SK-N-SH (cell line): ENCODE data around the gene SLC2A10. TPM values are rescaled to one million over a fixed set of nuclear protein-coding genes. Genes with fewer than 3 reads are reported as not detected.

Source experiments
- CTCF ChIA-PET: fragments of 300-600, 350-600 bp; formaldehyde crosslinking; extraction: SDS; loops from one replicate; lab custom pipeline; 2021; lab: Yijun Ruan, JAX
- POLR2A ChIA-PET: fragments of 350-600 bp; sonication (Branson Sonifier 250); formaldehyde crosslinking; extraction: SDS; loops from one replicate; lab custom pipeline; 2020; ENCODE audit warnings: antibody characterized with exemption, inconsistent platforms; lab: Yijun Ruan, JAX
- DNase-seq: peaks from one replicate; pipeline ENCODE4 v3.0.0; 2012
- H2AFZ ChIP-seq: fragments of 200-600 bp; sonication (generic); 2 replicates; pipeline ENCODE4 v1.8.1; 2016; ENCODE audit warnings: antibody characterized with exemption, mild to moderate bottlenecking, low read depth
- H3F3A ChIP-seq: fragments of 200-600 bp; sonication (generic); replicated peaks from 2 replicates; pipeline ENCODE3; 2016; ENCODE audit warnings: antibody characterized with exemption, mild to moderate bottlenecking; ENCODE audit not compliant: insufficient read depth
- H3K27ac ChIP-seq, 2 experiments: fragments of 200-500 bp in 1 of 2; fragments of 200-600 bp in 1 of 2; sonication (Bioruptor generic) in 1 of 2; sonication (generic), shearing (Covaris generic) in 1 of 2; 2 replicates each; pipeline versions ENCODE4 v1.5.1 to v1.6.1; 2014 to 2016; ENCODE audit warnings: low read depth in 2 of 2, inconsistent platforms in 1 of 2, low read length in 1 of 2, mild to moderate bottlenecking in 1 of 2, mixed read lengths in 1 of 2
- H3K27me3 ChIP-seq: fragments of 200-600 bp; sonication (generic), shearing (Covaris generic); 2 replicates; pipeline ENCODE4 v1.6.1; 2016; ENCODE audit warnings: mixed run types; ENCODE audit not compliant: insufficient read depth
- H3K36me3 ChIP-seq, 2 experiments: fragments of 200-500 bp in 1 of 2; fragments of 200-600 bp in 1 of 2; sonication (Bioruptor generic) in 1 of 2; sonication (generic) in 1 of 2; replicated peaks in 1 of 2; 2 replicates each; pipeline versions ENCODE3 to v1.5.1; 2014 to 2016; ENCODE audit warnings: low read length in 1 of 2, mild to moderate bottlenecking in 1 of 2; ENCODE audit not compliant: insufficient read depth in 2 of 2, control insufficient read depth in 1 of 2
- H3K4me1 ChIP-seq, 2 experiments: fragments of 200-500 bp in 1 of 2; fragments of 200-600 bp in 1 of 2; sonication (Bioruptor generic) in 1 of 2; sonication (generic), shearing (Covaris generic) in 1 of 2; 2 replicates each; pipeline versions ENCODE4 v1.5.1 to v1.6.1; 2014 to 2016; ENCODE audit warnings: low read depth in 1 of 2, low read length in 1 of 2, mixed run types in 1 of 2; ENCODE audit not compliant: insufficient read depth in 2 of 2, control insufficient read depth in 1 of 2
- H3K4me2 ChIP-seq: fragments of 200-600 bp; sonication (generic), shearing (Covaris generic); 2 replicates; pipeline ENCODE4 v1.6.1; 2017; ENCODE audit warnings: mixed run types
- H3K4me3 ChIP-seq, 2 experiments: fragments of 200-500 bp in 1 of 2; fragments of 200-600 bp in 1 of 2; sonication (Bioruptor generic) in 1 of 2; sonication (generic), shearing (Covaris generic) in 1 of 2; 2 replicates each; pipeline versions ENCODE4 v1.5.1 to v1.8.1; 2014 to 2016; ENCODE audit warnings: low read depth in 2 of 2, inconsistent platforms in 1 of 2, low read length in 1 of 2, mild to moderate bottlenecking in 1 of 2, mixed read lengths in 1 of 2, moderate library complexity in 1 of 2
- H3K79me2 ChIP-seq: fragments of 200-600 bp; sonication (generic); 2 replicates; pipeline ENCODE4 v1.8.1; 2017; ENCODE audit warnings: mild to moderate bottlenecking; ENCODE audit not compliant: insufficient read depth
- H3K9ac ChIP-seq: fragments of 200-600 bp; sonication (generic); 2 replicates; pipeline ENCODE4 v1.6.1; 2017; ENCODE audit warnings: mixed run types
- H3K9me2 ChIP-seq: fragments of 200-600 bp; sonication (generic); 2 replicates; pipeline ENCODE4 v1.6.1; 2017; ENCODE audit warnings: mixed run types
- H3K9me3 ChIP-seq: fragments of 200-600 bp; sonication (generic); 2 replicates; pipeline ENCODE4 v1.6.1; 2017; ENCODE audit warnings: mixed run types, mild to moderate bottlenecking, moderate library complexity
- H4K20me1 ChIP-seq: fragments of 200-600 bp; sonication (generic); 2 replicates; pipeline ENCODE4 v1.6.1; 2017; ENCODE audit warnings: mild to moderate bottlenecking, mixed run types; ENCODE audit not compliant: insufficient read depth
- ELF1 ChIP-seq: IDR thresholded peaks from 2 replicates; pipeline ENCODE4 v1.4.0; 2012
- GATA2 ChIP-seq: sonication (generic); formaldehyde crosslinking; IDR thresholded peaks from 2 replicates; pipeline ENCODE4 v1.5.0; 2020; ENCODE audit warnings: mild to moderate bottlenecking, missing genetic modification reagents
- MEF2A ChIP-seq: IDR thresholded peaks from 2 replicates; pipeline ENCODE4 v1.4.0; 2012; ENCODE audit warnings: low read depth, borderline replicate concordance
- MXI1 ChIP-seq: IDR thresholded peaks from 2 replicates; pipeline ENCODE4 v1.6.1; 2012; ENCODE audit warnings: mild to moderate bottlenecking, low read depth, low read length, improper control_type of control experiment
- NFIC ChIP-seq: IDR thresholded peaks from 2 replicates; pipeline ENCODE4 v1.4.0; 2012; ENCODE audit warnings: borderline replicate concordance
- PBX3 ChIP-seq: IDR thresholded peaks from 2 replicates; pipeline ENCODE4; 2012
- RCOR1 ChIP-seq: fragments of 150-350 bp; IDR thresholded peaks from 2 replicates; pipeline ENCODE4 v1.6.1; 2017; ENCODE audit warnings: antibody characterized with exemption, low read length
- SIN3A ChIP-seq: IDR thresholded peaks from 2 replicates; pipeline ENCODE4 v1.6.1; 2012; ENCODE audit warnings: low read depth, mild to moderate bottlenecking, low read length, moderate library complexity, borderline replicate concordance
- SMC3 ChIP-seq: IDR thresholded peaks from 2 replicates; pipeline ENCODE4 v1.6.1; 2012; ENCODE audit warnings: low read depth, low read length, improper control_type of control experiment
- TAF1 ChIP-seq: IDR thresholded peaks from 2 replicates; pipeline ENCODE4 v1.6.1; 2012; ENCODE audit warnings: low read depth, mild to moderate bottlenecking, low read length, moderate library complexity, borderline replicate concordance
- YY1 ChIP-seq: IDR thresholded peaks from 2 replicates; pipeline ENCODE4 v1.4.0; 2012; ENCODE audit warnings: low read depth, mild to moderate bottlenecking
- WGBS: methylation state at CpG from one replicate; pipeline ENCODE4 v1.1.6; 2017; ENCODE audit warnings: low lambda C conversion rate; 5-methylcytosine and 5-hydroxymethylcytosine counted together
- polyA plus RNA-seq, 3 experiments: library from polyadenylated mRNA; depleted of rRNA; stranded (reverse); fragments of >200 nt; gene quantifications; 2 replicates each; pipeline ENCODE4 v1.2.3, GENCODE V29; 2012
- TF ChIP-seq, protein P1 (sequence below): fragments of 150-350 bp; IDR thresholded peaks from 2 replicates; pipeline ENCODE4 v1.6.1; 2017; ENCODE audit warnings: antibody characterized with exemption, low read length, low read depth, borderline replicate concordance
- TF ChIP-seq, protein P2 (sequence below): fragments of 150-350 bp; IDR thresholded peaks from 2 replicates; pipeline ENCODE4 v1.6.1; 2016; ENCODE audit warnings: mild to moderate bottlenecking, low read depth, low read length

Gene SLC2A10
- polyA plus RNA-seq, 1 of the 3 experiments (the other 2 are of a cell fraction) = 12.6 TPM

GRCh38 chr20:46731770-46732169 is 22.3 kb downstream of the SLC2A10 start:
- POLR2A ChIA-PET = no interaction called here
- WGBS = 7% methylated on average over 1 of the region's 4 CpGs
- H3K27me3 ChIP-seq = no peaks in the 10 kb centered on the region
- no peaks in the 10 kb centered on the region for H3K79me2 ChIP-seq
- CTCF ChIA-PET = no interaction called here
- H3K36me3 ChIP-seq = peaks cover 0 to 4% of the 10 kb centered on the region in 2 experiments
- TF ChIP-seq, protein P1, sequence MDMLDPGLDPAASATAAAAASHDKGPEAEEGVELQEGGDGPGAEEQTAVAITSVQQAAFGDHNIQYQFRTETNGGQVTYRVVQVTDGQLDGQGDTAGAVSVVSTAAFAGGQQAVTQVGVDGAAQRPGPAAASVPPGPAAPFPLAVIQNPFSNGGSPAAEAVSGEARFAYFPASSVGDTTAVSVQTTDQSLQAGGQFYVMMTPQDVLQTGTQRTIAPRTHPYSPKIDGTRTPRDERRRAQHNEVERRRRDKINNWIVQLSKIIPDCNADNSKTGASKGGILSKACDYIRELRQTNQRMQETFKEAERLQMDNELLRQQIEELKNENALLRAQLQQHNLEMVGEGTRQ = no peak
- TF ChIP-seq PBX3 (peak; percentile 27; the same call in 1 of the 2 replicates), MXI1 (no peak)
- no peak overlapping the region for H3K4me2 ChIP-seq
- no peaks in the 10 kb centered on the region for H3K9me3 ChIP-seq
- no peak overlapping the region for H3K27ac ChIP-seq
- H3F3A ChIP-seq = no peaks in the 10 kb centered on the region
- no peak overlapping the region for H2AFZ ChIP-seq
- H3K9ac ChIP-seq = no peak overlapping the region
- no peaks in the 10 kb centered on the region for H4K20me1 ChIP-seq
- no peaks in the 10 kb centered on the region for H3K9me2 ChIP-seq
- no peaks in the 10 kb centered on the region for H3K4me1 ChIP-seq
- H3K4me3 ChIP-seq = no peak overlapping the region
- no peak for DNase-seq

DNA sequence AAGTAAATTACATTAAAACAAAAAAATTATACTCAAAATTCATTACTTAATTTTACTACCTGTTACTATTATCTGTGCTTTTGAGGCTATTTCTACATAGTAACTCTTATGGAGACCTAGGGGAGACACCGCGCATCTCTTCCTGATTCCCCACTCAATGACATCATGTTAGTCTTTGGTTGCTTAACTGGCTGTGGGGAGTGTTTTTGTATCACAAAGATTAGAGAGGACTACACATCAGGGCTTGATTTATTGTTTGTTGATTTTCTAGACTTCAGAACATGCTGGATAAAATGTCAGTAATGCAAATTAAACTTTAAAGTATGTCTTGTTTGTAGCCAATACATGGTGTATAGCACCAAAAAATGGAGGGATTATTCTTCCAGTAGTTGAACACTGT is 26.0 kb downstream of the SLC2A10 start:
- Histone ChIP-seq H3F3A (no peaks in the 10 kb centered on the region), H4K20me1 (no peaks in the 10 kb centered on the region), H3K27ac (no peak overlapping the region), H3K27me3 (no peaks in the 10 kb centered on the region), H3K4me2 (no peak overlapping the region), H3K9me3 (no peaks in the 10 kb centered on the region), H3K4me1 (no peaks in the 10 kb centered on the region), H3K9ac (no peak overlapping the region), H2AFZ (no peak overlapping the region), H3K4me3 (no peak overlapping the region), H3K36me3 (no peaks in the 10 kb centered on the region), H3K79me2 (no peaks in the 10 kb centered on the region), H3K9me2 (no peaks in the 10 kb centered on the region)
- ChIA-PET POLR2A (no interaction called here), CTCF (interaction anchor here (2.2 kb wide), 1 partner anchor 17 kb away, joined by 7 read pairs; no protein-coding TSS in a partner anchor)
- no peak for DNase-seq
- TF ChIP-seq NFIC = no peak
- TF ChIP-seq MEF2A = no peak
- TF ChIP-seq RCOR1 = no peak
- no peak for TF ChIP-seq SIN3A
- TF ChIP-seq ELF1 = no peak
- TF ChIP-seq TAF1 = no peak
- TF ChIP-seq YY1 = no peak
- TF ChIP-seq PBX3 = no peak
- no peak for TF ChIP-seq GATA2 (CRISPR knock-in tag)
- TF ChIP-seq, protein P2, sequence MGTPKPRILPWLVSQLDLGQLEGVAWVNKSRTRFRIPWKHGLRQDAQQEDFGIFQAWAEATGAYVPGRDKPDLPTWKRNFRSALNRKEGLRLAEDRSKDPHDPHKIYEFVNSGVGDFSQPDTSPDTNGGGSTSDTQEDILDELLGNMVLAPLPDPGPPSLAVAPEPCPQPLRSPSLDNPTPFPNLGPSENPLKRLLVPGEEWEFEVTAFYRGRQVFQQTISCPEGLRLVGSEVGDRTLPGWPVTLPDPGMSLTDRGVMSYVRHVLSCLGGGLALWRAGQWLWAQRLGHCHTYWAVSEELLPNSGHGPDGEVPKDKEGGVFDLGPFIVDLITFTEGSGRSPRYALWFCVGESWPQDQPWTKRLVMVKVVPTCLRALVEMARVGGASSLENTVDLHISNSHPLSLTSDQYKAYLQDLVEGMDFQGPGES = no peak
- no peak for TF ChIP-seq SMC3
- no peak for TF ChIP-seq MXI1
- 97% methylated on average over 2 of the region's 2 CpGs for WGBS
